ENCODE data around the gene SYNCRIP. TPM values are rescaled to one million over a fixed set of nuclear protein-coding genes. Genes with fewer than 3 reads are reported as not detected.

Gene SYNCRIP
- total RNA-seq, 1 experiment from 2014 or later, result 103 TPM

GRCh38 chr6:85673198-85674139, 30.8 kb upstream of the SYNCRIP start:
- H3K9me2 ChIP-seq (ENCODE audit: insufficient read depth), result no peaks in the 10 kb centered on the region; the same call in 1 of the 2 replicates
- peaks cover 48% of the 10 kb centered on the region for H3K79me2 ChIP-seq (ENCODE audit: low read depth)
- H2AFZ ChIP-seq, result no peak overlapping the region
- H3K27ac ChIP-seq, result peak overlapping the region; percentile 65; the same call in 1 of the 2 replicates
- no peak for DNase-seq
- BruUV-seq (replicated peaks), result no TSS peak
- H3K9me3 ChIP-seq (ENCODE audit: insufficient read depth, low read depth), result no peaks in the 10 kb centered on the region
- POLR2A ChIA-PET (ENCODE audit: unreplicated experiment), result interaction anchor here (0.6 kb wide), 1 partner anchor 1385 kb away, joined by 6 read pairs; no protein-coding TSS in a partner anchor
- peaks cover 12% of the 10 kb centered on the region for H3K4me1 ChIP-seq (replicated peaks; ENCODE audit: insufficient read depth)
- no peak overlapping the region for H3K4me3 ChIP-seq
- CTCF ChIA-PET, result no interaction called here
- no peak overlapping the region for H3K4me2 ChIP-seq
- intact Hi-C loops (cut with micrococcal nuclease; ENCODE audit: unreplicated experiment), result no loop called here
- peaks cover 25% of the 10 kb centered on the region for H4K20me1 ChIP-seq (ENCODE audit: insufficient read depth)
- peaks cover 33% of the 10 kb centered on the region for H3K36me3 ChIP-seq (ENCODE audit: low read depth)
- H3F3A ChIP-seq (ENCODE audit: insufficient read depth, low read depth), result peaks cover 73% of the 10 kb centered on the region
- TF ChIP-seq EZH2 (IDR thresholded peaks at IDR 0.05; ENCODE audit: low read depth) (no peak), CTCF (conservative IDR thresholded peaks at IDR 0.05) (no peak)
- no peaks in the 10 kb centered on the region for H3K27me3 ChIP-seq (ENCODE audit: insufficient read depth, low read depth)

DNA sequence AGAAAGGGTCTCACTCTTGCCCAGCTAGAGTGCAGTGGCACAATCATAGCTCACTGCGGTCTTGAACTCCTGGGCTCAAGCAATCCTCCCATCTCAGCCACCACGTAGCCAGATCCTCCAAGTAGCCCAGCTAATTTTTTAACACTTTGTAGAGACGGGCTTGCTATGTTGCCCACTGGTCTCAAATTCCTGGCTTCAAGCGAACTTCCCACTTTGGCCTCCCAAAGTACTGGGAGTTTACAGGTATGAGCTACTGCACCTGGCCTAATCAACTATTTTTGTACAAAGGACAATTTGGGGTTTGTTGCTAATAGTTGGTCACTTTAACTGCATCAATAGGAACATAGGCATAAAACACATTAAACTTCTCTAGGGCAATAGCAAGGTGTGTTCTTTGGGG, 29.9 kb upstream of the SYNCRIP start:
- Histone ChIP-seq H3K9me3 (ENCODE audit: insufficient read depth, low read depth) (no peaks in the 10 kb centered on the region), H3K79me2 (ENCODE audit: low read depth) (peaks cover 40% of the 10 kb centered on the region), H2AFZ (no peak overlapping the region), H3K4me1 (replicated peaks; ENCODE audit: insufficient read depth) (peaks cover 12% of the 10 kb centered on the region), H4K20me1 (ENCODE audit: insufficient read depth) (peaks cover 25% of the 10 kb centered on the region), H3K4me2 (no peak overlapping the region), H3K4me3 (no peak overlapping the region), H3K27me3 (ENCODE audit: insufficient read depth, low read depth) (no peaks in the 10 kb centered on the region), H3F3A (ENCODE audit: insufficient read depth, low read depth) (peaks cover 69% of the 10 kb centered on the region), H3K27ac (no peak overlapping the region), H3K36me3 (ENCODE audit: low read depth) (peaks cover 30% of the 10 kb centered on the region), H3K9me2 (ENCODE audit: insufficient read depth) (no peaks in the 10 kb centered on the region; the same call in 1 of the 2 replicates)
- BruUV-seq (replicated peaks), result no TSS peak
- DNase-seq, result no peak
- ChIA-PET CTCF (no interaction called here), POLR2A (ENCODE audit: unreplicated experiment) (interaction anchor here (0.6 kb wide), 2 partner anchors 249 to 1385 kb away, joined by 6 to 8 read pairs; no protein-coding TSS in a partner anchor)
- intact Hi-C loops (cut with micrococcal nuclease; ENCODE audit: unreplicated experiment), result no loop called here
- TF ChIP-seq EZH2 (IDR thresholded peaks at IDR 0.05; ENCODE audit: low read depth), result no peak
- no peak for TF ChIP-seq CTCF (conservative IDR thresholded peaks at IDR 0.05)

GRCh38 chr6:85672050-85672449, 29.4 kb upstream of the SYNCRIP start:
- Histone ChIP-seq H3K9me3 (ENCODE audit: insufficient read depth, low read depth) (no peaks in the 10 kb centered on the region), H3K27me3 (ENCODE audit: insufficient read depth, low read depth) (no peaks in the 10 kb centered on the region), H3K36me3 (ENCODE audit: low read depth) (peaks cover 27% of the 10 kb centered on the region), H3K4me1 (replicated peaks; ENCODE audit: insufficient read depth) (peaks cover 12% of the 10 kb centered on the region), H3F3A (ENCODE audit: insufficient read depth, low read depth) (peaks cover 64% of the 10 kb centered on the region), H3K4me3 (no peak overlapping the region), H4K20me1 (ENCODE audit: insufficient read depth) (peaks cover 20% of the 10 kb centered on the region), H3K27ac (no peak overlapping the region), H3K4me2 (no peak overlapping the region), H2AFZ (no peak overlapping the region), H3K79me2 (ENCODE audit: low read depth) (peaks cover 34% of the 10 kb centered on the region), H3K9me2 (ENCODE audit: insufficient read depth) (no peaks in the 10 kb centered on the region; the same call in 1 of the 2 replicates)
- ChIA-PET POLR2A (ENCODE audit: unreplicated experiment) (interaction anchor here (0.6 kb wide), 3 partner anchors 76 to 248 kb away, joined by 7 to 19 read pairs (median 8); no protein-coding TSS in a partner anchor), CTCF (no interaction called here)
- BruUV-seq (replicated peaks), result no TSS peak
- TF ChIP-seq EZH2 (IDR thresholded peaks at IDR 0.05; ENCODE audit: low read depth) (no peak), CTCF (conservative IDR thresholded peaks at IDR 0.05) (no peak)
- DNase-seq, result no peak
- intact Hi-C loops (cut with micrococcal nuclease; ENCODE audit: unreplicated experiment), result no loop called here
